PC-3 (cell line): Measurements from ENCODE around the gene SCN5A.

Experiments used
- CTCF ChIP-seq: fragments of 300-600 bp; sonication (generic); conservative IDR thresholded peaks from 2 replicates; pipeline ENCODE4 v1.5.1; 2017; ENCODE audit warnings: antibody characterized with exemption, low read depth, mild to moderate bottlenecking, low read length
- EZH2 ChIP-seq: fragments of 300-600 bp; sonication (generic); IDR thresholded peaks from one replicate; pipeline ENCODE4 v1.6.1; 2017; ENCODE audit warnings: antibody characterized with exemption, mild to moderate bottlenecking, low read length; ENCODE audit not compliant: unreplicated experiment

GRCh38 chr3:38626171-38626570, 23.3 kb downstream of the SCN5A start:
- TF ChIP-seq CTCF (no peak), EZH2 (no peak)
